Activated T-helper 9 cell treated with anti-CD3 and anti-CD28 coated beads, Interleukin-2, amount 50 U/mL, for 16 hours (primary cell): ENCODE results near the gene FGD5.

Source experiments
- DNase-seq: peaks from one replicate; pipeline ENCODE4 v3.0.0-alpha.2; 2020; ENCODE audit warnings: low read depth

The FGD5 gene

GRCh38 chr3:14852058-14852594, 33.4 kb downstream of the FGD5 start:
- no peak for DNase-seq

DNA sequence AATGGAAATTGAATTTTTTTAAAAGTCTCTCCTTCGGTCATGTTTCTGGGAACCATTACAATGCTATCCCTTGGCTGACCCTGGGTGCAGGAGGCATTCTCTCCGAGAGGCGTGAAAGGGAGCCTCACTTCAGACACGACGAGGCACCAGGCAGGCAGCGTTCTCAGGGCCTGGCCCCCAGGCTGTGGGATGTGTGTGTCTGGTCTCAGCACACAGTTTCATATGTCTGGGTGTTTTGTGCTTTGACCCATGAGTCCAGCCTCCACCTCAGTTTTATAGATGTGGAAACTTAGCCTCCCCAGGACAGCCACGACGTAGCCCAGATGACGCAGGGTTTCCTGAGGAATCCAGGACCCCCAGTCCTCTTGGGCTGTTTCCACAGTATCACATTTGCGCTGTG, 34.0 kb downstream of the FGD5 start:
- no peak for DNase-seq

GRCh38 chr3:14853271-14853951, 34.6 kb downstream of the FGD5 start:
- no peak for DNase-seq

GRCh38 chr3:14857506-14857905, 38.7 kb downstream of the FGD5 start:
- no peak for DNase-seq

DNA sequence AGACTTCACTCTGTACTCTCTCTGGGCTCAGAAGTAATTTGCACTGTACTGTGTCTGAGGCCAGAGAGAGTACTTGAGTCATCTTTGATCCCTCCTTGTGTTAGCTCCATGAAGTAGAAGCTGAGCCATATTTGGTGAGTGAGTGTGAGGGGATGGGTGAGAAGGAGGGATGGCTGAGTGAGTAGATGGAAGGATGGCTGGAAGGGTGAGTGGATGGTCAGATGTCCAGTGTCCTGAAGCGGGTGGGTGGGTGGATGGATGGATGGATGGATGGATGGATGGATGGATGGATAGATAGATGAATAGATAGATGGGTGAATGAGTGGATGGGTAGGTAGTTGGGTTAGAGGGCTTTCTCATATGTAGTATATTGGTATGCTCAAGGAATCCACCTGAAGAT, 39.3 kb downstream of the FGD5 start:
- DNase-seq: no peak

DNA sequence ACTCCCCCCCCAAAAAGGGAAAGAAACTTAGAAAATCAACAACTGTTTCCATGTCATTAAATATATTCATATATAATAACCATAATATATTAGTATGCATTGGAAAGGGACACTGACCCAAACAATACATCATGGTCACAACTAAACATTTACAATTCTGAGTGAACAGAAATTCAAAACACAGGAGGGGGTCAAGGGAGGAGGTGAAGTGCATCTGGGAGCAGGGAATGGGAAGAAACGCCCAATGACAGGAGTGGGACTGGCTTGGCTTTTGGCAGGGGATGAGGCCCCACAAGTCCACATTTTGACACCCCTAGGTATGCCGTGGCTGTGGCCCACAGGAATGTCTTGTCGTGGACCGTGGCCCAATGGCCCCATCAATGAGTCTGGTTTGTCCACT, 41.1 kb downstream of the FGD5 start:
- no peak for DNase-seq

DNA sequence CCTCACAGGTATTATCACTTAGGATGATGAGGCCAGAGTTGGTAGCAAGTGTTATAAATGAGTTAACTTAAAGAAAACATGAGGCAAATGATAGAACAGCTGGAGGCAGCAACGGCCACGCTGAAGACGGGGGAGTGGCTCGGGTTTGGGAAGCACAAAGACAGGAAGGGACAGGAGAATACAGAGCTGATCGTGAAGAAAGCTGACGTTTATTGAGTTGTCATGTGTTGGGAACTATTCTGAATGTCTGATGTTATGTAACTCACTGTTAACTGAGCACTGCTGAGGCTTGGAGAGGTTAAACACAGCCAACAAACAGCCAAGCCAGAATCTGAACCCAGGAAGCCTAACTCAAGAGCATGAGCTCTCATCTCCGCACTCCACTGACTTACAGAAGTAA, 42.3 kb downstream of the FGD5 start:
- DNase-seq: no peak

- DNase-seq: no peak
Measured at GRCh38 chr3:14861446-14862302, 42.9 kb downstream of the FGD5 start.

GRCh38 chr3:14862303-14862660, 43.5 kb downstream of the FGD5 start:
- no peak for DNase-seq

DNA sequence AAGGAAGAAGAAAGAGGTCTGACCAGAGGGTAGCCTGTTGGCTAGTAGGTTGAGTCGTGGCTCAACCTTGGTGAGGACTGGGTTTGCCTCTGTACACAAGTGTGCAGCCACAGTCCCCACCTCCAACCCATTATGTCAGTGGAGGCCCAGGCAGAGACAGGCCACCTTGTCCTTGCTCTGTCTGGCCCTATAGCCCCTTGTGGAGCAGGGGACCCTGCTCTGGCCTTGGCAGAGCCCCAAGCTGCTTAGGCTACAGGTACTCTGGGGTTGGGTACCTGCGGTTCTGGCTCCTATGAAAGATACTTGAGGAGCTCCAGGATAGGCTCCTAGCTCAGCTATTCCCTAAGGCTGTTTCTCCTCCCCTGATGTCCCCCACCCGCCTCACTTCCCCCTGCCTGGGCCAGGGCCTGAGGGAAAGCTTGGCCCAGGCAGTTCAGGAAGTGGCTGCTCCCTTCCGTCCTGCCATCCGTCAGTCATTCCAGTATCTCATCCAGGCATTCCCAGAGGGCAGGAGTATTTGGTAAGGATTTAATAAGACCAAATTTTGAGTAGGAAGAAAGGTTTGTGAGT, 44.0 kb downstream of the FGD5 start:
- no peak for DNase-seq

DNA sequence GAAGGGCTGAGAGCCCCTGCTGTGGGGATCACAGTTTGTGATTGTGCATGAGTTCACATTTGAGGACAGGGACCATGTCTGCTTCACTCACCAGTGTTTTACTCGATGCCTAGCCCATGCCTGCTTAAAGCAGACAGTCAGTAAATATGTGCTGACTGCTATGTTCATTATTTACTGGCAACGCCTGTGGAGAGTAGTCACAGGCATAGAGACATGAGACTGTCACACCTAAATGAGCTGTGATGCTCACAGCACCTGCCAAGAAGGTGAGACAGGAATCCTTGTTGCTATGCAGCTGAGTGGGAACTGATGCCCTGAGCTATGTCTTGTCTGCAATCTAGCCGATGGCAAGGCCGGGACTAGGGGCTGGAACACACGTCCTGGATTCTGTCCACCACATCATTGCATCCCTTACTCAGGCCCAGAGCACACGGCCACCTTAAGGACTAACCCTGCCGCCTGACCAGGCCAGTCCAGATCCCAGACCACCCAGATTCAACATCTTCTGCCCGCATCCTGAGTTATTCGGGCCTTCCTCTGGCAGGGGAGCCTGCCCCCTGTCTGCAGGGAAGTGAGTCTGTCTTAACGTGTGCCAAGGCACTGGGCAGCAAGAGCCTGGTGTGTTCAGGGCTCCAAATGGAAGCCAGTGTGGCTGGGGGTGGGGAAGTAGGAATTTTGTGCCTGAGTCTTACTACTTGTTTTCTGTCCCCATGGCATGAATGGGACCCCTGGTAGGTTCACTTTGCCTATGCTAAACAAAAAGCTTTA, 44.8 kb downstream of the FGD5 start:
- no peak for DNase-seq

DNA sequence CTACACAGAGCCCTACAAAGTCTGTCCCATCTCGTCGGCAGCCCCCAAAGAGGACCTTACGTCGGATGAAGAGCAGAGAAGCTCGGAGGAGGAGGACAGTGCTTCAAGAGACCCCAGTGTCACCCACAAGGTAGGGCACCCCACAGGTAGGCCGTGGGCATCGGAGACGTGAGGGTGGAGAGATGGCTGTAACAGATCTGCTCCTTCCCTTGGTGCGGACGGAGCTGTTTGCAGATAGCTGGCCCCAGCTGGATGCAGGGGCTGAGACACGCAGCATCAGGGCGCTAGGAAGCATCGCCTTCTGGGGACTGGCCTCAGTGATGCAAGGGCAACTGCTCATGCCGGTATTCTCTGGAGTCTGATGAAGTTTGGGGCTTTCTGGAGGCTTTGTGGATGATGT, 45.4 kb downstream of the FGD5 start:
- no peak for DNase-seq

DNA sequence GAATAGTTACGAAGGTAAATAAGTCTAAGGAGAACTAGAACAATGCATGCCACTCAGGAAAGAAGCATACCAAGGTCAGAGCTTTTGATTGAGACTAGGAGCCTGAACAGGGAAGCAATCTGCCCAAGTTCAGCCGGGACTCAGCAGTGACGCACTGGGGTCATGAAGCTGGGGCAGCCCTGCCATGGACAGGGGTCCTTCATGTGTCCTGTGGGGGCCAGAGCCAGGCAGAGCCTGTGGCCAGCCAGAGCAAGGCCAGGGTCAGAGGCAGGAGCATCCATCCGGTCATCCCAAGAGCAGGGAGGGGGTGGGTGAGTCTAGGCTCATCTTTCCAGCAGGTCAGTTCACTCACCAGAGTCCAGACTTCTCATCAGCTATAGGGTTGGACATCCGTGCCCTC, 47.9 kb downstream of the FGD5 start:
- no peak for DNase-seq

GRCh38 chr3:14867936-14868570, 49.3 kb downstream of the FGD5 start:
- DNase-seq: no peak

- no peak for DNase-seq
Measured at GRCh38 chr3:14869917-14870782, 51.4 kb downstream of the FGD5 start.

GRCh38 chr3:14870783-14871060, 52.0 kb downstream of the FGD5 start:
- no peak for DNase-seq

DNA sequence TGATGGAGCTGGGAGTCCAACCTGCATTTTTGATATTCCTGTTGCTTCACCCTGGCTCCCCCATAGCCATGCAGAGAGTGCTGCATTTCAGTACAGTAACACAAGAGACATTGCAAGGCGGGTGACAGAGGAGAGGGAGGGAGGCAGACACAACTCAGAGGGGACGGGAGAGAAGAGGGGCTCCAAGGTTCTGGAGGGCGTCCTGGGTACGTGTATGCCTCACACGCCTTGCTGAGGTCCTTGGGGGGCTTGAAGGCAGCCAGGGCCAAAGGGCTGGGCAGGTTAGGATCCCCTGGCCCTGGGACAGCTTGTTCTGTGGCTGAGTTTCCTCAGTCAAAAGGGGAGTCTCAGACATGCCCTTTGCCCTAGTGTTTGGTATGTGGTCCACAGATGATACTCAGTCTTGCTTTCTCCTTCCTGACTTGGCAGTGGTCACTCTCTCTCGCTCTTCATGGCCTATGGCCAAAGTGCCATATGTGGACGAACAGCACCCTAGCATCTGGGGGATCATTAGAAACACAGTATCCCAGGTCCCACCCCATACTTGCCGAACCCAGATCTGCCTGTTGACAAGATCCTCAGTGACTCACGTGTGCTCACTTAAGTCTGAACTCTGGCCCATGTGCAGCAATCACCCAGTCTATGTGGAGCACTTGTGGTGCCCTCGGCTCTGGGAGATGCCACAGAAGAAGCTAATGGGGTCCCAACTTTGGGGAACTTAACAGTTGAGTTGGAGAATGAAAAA, 52.9 kb downstream of the FGD5 start:
- DNase-seq: no peak

DNA sequence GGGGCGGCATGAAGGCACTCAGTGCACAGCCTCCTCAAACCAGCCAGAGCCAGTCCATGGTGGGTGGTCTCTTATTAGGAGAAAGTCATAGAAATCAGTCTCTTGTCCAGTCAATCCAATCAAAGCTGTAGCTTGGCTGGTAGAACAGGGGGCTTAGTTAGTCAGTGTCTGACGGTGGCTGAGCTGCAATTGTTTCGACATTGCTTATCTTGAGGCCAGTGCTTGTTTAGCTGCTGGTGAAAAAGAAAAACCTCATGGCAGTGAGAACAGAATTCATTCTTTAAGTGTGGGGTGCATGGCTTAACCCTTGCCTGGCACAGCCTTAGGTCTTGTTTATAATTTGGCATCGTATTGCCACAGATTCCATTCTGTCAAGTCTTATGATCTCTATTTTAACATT, 53.9 kb downstream of the FGD5 start:
- no peak for DNase-seq

DNA sequence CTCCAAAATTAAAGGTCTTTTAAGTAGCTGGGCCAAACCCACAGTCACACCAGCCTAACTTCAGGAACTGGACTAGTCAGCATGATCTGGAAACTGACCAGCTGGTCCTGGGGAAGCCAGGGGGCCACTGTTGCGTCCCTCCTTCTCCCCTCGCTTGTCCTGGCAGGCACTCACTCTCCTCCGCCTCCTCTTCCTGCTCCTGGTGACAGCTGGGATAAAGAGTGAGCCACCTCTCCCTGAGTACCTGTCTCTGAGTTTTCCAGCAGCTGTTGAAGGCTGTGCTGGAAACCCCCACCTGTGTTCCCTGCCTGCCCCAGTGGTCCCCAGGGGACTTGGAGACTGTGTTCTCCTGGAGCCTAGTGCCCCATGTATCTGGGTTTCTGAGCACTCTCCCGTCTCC, 56.0 kb downstream of the FGD5 start:
- DNase-seq: no peak

DNA sequence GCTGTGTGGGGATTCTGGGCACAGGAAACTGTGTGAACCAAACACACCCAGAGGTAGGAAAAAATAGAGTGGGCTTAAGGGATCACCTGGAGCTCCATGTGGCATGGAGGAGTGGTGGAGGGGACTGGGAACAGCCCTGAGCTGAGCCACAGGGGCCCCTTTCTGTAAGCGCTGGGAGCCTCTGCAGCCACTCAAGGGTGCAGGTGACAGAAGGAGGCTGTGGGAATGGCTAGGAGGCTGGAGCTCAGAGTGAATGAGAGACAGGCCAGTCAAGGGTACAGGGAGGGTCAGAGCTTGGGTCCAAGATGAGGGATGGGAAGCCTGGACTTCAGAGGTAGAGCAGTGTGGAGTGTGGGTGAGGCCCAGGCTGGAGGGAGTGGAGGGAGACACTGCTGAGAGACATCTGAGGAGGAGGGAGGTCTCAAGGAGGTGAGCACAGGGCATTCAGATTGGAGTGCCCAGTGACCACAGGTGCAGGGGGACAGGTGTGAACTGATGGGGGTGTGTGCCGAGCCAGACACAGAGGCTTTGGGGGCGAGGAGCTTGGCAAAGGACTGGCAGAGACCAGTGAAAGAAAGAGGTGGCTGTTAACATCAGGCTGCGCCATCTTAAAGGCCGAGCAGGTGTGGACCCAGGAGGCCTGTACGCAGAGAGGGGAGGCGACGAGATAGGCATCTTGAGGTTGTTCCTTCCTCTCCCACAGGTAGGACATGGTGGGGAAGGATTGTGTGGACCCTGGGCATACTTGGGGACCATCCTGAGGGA, 56.8 kb downstream of the FGD5 start:
- no peak for DNase-seq
